22Rv1 (cell line): ENCODE data around the gene AFDN.

Source experiments
- H3K27ac ChIP-seq: fragments of 450-650 bp; 2 replicates; pipeline ENCODE4 v1.5.1; 2017
- ZFX ChIP-seq: fragments of 450-650 bp; IDR thresholded peaks from 2 replicates; pipeline ENCODE4 v1.6.1; 2017; ENCODE audit warnings: antibody characterized with exemption, borderline replicate concordance
- TF ChIP-seq, protein P1 (sequence below): fragments of 450-650 bp; IDR thresholded peaks from 2 replicates; pipeline ENCODE4 v1.5.1; 2017; ENCODE audit warnings: mild to moderate bottlenecking

Gene AFDN

DNA sequence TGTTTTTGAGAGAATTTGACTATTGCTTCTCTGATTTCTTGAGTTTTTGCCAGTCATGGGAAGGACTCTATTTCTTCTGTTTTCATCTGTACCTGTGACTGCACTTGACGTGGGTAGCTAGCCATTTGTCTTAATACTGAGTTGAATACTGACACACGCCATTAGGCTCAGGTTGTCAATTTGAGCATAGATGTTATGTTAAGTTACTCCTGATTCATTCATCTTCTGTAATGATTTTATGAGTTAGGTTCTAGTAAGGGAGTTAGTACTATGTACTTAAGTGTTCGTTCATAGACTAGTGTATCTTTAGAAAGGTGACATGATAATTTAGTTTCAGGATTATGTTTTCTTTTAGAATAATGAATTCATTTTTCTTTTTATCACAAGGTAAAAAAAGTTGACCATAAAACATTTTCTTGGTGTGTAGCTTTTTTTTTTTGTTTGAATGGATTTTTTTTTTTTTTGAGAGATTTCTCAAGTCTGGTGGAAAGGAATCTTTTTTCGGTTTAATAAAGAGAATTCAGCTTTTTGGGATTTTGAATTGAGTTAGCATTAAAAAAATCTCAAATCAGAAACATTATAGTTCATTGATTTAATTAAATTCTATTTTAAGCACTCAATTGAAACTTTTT lies 1.7 kb downstream of the AFDN start:
- TF ChIP-seq, protein P1, sequence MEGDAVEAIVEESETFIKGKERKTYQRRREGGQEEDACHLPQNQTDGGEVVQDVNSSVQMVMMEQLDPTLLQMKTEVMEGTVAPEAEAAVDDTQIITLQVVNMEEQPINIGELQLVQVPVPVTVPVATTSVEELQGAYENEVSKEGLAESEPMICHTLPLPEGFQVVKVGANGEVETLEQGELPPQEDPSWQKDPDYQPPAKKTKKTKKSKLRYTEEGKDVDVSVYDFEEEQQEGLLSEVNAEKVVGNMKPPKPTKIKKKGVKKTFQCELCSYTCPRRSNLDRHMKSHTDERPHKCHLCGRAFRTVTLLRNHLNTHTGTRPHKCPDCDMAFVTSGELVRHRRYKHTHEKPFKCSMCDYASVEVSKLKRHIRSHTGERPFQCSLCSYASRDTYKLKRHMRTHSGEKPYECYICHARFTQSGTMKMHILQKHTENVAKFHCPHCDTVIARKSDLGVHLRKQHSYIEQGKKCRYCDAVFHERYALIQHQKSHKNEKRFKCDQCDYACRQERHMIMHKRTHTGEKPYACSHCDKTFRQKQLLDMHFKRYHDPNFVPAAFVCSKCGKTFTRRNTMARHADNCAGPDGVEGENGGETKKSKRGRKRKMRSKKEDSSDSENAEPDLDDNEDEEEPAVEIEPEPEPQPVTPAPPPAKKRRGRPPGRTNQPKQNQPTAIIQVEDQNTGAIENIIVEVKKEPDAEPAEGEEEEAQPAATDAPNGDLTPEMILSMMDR = no peak
- TF ChIP-seq ZFX = no peak
- peak overlapping the region; percentile 79; the same call in 1 of the 2 replicates for H3K27ac ChIP-seq

DNA sequence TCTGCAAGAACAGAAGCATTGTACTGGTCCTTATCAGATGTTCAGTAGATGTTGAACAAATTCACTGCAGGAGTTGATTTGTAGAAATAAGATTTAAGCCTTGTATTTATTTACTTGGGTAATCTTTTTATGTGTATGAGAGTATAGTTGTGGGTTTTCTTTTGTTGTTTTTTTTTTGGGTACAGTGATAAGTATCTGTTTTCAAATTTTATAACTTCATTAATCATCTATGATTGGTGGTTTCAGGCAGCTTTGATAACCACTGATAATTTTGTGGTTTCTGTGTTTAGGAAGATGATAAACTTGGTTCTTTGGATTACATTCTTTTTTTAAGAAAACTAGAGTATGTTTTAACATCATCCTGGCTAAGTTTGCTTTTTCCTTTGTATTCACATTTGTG lies 2.8 kb downstream of the AFDN start:
- TF ChIP-seq, protein P1 = no peak
- TF ChIP-seq ZFX = no peak
- no peak overlapping the region for H3K27ac ChIP-seq

DNA sequence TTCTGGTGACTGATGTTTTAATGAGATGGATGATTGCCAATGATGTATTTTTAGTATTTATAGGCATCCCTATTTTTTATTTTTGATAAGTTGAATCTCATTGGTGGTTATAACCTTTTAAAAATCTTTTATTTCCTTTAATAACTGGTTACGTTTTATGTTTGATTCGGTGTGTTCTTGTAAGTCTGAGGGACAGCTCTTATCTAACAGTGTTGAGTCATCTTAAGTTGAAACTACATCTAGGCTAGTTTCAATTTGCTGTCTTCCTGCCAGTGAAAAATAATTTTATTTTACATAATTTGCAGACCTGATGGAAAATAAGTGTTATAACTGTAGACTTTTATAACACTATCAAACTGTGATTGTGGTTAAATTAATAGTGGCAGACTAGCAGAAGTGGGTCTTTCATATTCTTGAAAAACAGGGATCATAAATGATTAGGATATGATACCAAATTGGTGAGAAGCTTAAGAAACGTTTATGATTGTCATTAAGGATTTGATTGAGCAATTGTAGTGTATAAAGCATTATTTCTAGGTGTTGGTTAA lies 4.6 kb downstream of the AFDN start:
- TF ChIP-seq, protein P1 = no peak
- no peak overlapping the region for H3K27ac ChIP-seq

DNA sequence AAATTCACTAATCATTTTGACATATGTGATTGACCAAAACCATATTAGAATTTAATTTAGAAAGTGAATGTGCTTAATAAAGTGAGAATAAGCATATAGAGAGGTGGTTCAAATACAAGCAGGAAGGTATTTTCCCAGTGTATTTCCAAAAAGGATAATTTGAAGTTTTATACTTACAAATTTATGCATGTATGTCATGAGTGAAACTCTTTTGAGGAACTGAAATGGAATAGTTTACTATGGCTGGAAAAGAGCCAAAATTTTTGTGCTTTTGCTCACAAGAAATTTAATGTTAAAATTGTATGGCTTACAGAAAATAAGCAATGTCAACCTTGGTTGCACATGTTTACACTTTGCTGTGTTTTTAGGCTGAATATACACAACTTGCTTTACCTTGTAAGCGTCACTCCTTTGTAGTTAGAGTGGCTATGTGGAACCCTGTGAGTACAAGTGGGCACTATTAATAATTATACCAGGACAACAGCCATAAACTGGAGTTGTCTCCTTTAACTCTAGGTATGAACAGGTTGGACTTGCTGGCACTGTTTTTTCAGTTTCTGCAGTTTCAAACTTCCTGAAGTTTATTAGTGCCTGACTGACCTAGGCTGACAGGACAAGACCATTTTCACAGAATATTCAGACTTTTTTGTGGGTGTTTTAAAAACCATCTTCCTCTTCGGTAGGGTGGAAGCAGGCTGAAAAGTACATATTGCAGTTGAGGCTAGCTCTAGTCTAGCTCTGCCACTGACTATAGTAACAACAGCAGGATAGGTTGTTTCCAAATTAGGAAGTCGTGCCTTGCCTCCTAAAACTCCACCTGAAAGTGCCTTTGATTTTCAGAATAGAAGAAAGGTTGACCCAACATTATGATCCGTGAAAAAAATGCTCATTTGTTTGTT lies 6.0 kb downstream of the AFDN start:
- peak overlapping the region; percentile 29; the same call in 1 of the 2 replicates for H3K27ac ChIP-seq
- no peak for TF ChIP-seq ZFX
- TF ChIP-seq, protein P1 = no peak

DNA sequence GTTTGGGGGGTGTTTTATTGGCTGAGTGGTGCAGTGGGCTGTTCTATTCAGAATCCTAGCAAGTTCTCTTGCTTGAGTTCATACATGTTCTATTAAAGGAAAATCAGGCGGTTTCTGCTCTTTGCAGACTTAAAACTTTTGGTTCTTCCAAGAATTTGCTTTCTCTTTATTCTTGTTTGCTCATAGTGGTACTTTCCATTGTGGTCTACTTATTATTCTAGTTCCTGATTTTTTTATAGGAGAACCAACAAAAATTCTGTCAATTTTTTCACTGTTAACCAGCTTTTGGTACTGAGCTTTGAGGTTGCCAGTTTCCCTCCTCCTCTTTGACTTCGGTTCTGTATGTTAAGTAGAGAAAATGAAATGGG lies 6.7 kb downstream of the AFDN start:
- TF ChIP-seq, protein P1 = no peak
- TF ChIP-seq ZFX = no peak
- H3K27ac ChIP-seq = 0 out of 2 replicates have a peak overlapping the region, but pooled peaks have one; percentile 29

DNA sequence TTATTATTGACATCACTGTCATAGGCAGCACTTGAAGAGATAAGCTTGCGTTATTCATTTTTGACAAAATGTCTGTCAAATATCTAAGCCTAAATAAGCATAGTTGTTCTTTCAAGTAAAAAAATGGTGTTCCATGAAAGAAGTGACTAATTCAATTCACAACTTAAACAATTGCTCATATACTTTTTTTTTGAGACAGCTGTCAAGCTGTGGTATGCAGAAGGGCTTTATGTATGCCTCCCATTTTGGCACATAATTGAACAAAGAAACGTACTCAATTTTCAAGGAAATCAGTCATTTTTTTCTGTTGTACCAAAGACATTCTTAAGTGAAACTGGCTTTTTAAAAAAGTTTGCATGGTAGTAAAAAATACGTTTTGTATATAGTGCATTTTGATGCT lies 8.5 kb downstream of the AFDN start:
- H3K27ac ChIP-seq = no peak overlapping the region
- TF ChIP-seq, protein P1 = no peak
- TF ChIP-seq ZFX = no peak

DNA sequence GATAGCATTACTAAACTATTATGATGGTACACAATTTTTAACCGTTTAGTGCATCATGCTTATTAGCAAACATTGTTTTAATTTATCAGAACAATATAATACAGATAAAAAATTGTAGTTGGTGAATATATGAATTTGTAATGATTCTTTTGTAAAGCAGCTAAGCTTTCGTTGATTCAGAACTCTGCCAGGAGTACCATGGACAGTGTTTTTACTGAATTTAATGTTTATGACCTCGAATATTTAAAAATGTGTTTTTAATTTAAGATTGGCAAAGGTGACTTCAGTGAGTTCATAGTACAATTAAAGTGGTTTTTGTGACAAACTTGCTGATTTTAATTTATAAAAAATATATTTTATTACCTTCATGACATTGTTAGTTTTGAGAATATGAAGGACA lies 10.0 kb downstream of the AFDN start:
- TF ChIP-seq, protein P1 = no peak
- no peak for TF ChIP-seq ZFX
- H3K27ac ChIP-seq = no peak overlapping the region
